SHP77 treated with DMSO at 0.1 percent for 48 hours (cell line): ENCODE data around the gene DPH3.

Experiments used
- DNase-seq: peaks from one replicate; lab custom pipeline; 2025; lab: John Stamatoyannopoulos, UW

DPH3 gene

GRCh38 chr3:16290827-16291196 is 26.1 kb upstream of the DPH3 start:
- DNase-seq: no peak

- DNase-seq: peak; percentile 11
Measured at GRCh38 chr3:16290007-16290826, 25.5 kb upstream of the DPH3 start.

GRCh38 chr3:16289144-16289889 is 24.6 kb upstream of the DPH3 start:
- no peak for DNase-seq

- no peak for DNase-seq
Measured at GRCh38 chr3:16288664-16289063, 23.9 kb upstream of the DPH3 start.

DNA sequence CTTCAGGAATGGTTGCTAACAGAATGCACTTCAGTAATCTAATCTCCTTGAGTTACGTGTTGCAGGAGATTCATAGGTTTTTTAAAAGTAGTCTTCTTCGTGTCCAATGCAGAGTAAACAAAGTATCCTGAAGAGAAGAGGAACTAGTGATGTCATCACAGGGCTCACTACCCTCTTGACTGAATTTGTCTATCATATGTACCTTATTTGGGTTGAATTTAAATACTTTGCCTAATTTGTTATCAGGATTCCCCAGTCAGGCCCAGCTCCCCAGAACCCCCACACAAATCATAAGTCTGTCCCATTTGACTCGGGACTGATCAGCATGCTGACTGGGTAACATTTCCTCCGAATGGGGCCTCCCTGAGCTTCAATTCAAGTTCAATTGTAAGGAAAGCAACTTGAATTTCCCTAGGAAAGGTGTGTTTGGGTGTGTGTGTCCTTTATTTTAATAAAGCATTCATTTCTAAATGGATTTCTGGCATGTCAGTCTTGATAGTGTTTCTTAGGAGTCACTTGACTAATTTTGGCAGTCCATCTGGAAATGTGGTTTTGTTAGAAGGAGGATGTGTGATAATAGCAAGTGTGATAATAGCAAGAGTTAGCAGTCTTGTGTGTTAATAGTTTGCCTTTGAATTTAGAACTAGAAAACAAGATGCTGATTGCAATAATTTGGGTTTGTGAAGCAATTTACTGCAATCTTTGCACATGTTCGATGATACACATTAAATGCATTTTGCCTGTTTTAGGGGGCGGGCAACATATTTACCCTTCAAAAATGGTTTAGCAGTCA is 22.2 kb upstream of the DPH3 start:
- no peak for DNase-seq

DNA sequence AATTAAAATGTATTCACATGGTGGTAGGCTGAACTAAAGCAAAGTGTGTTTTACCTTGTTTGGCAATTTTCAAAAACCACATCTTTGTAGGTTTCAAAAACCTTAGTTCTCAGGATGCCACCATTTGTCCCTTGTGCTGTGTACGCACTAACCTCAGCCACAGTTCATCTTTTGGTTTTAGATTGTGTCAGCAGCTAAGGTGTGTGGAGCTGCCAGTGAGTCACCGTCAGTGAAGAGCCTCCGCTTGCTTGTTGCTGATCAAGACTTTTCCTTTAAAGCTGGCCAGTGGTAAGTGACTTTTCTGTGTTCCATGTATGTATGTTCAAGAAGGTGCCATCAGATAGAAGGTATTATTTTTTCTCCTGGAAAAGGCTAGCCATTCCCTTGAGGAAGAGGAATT is 21.4 kb upstream of the DPH3 start:
- no peak for DNase-seq

- DNase-seq: no peak
Measured at GRCh38 chr3:16284633-16285032, 19.9 kb upstream of the DPH3 start.

DNA sequence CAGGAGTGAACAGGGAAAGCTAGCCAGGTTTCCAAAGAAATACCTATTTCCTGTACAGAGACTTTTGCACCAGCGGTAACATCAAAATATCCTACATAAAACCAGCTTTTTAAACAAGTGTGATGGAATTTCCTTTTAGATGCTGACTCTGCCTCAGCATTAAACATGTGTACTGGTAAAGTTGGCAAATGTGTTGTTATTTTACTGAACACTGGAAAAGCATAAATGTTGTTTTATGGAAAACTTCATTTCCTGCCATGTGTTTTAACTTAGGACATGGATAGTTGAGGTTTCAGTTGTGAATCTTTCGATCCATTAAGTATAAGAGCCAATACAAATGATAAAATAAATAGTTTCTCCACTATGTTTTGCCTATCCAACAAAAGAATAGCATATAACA is 15.9 kb upstream of the DPH3 start:
- no peak for DNase-seq

DNA sequence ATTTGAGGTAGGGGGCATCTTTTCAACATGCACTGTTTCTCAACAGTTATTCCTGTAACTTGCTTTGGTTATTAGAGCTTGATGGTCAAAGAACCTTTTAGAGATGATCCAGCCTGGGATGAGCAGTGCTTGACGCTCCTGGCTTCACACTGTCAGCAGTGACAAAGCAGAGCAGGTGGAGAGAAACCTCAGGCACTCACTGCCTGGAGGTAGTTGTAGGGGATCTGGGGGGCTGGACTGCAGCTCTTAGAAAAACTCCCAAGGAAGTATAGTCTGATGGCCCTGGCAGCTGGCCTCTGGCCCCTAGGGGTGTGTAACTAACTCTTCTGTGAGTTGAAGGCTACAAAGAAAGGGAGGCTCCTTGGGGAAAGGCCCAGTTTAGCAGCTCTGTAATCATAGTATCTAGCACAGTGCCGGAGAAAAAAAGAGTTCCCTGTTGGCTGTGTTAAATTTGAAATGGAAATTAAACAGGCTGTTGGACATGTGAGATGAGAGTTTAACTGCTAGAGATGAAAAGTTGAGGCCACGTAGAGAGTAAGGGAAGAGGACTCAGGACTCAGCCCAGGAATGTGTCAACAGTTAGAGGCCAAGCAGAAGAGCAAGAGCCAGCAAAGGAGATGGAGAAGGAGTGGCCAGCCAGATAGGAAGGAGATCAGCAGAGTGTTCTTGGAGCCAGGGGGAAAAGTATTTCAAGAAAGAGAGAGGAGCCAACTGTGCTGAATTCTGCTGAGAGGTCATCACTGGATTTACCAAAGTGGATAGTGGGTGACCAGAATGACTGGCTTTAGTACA is 14.5 kb upstream of the DPH3 start:
- DNase-seq: no peak

DNA sequence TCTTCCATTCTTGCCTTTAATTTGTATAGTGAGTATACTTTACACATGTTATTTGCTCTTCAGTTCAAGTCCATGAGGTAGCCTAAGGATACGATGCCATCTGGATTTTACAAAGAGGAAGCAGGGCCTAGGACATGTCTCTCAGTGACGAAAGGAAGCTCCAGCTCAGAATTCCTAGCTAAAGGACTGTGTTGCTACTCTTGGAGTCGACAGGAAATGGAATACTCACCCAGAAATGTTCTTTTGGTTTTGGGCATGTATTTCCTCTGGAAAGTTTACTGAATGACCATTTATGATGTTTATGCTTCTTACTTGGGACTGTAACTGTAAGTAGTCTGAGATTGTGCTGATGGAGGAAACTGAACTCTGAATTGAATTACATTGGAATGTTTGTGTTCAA is 12.7 kb upstream of the DPH3 start:
- no peak for DNase-seq

- no peak for DNase-seq
Measured at GRCh38 chr3:16273867-16274266, 9.1 kb upstream of the DPH3 start.

GRCh38 chr3:16272588-16272987 is 7.8 kb upstream of the DPH3 start:
- DNase-seq: no peak

GRCh38 chr3:16270855-16271254 is 6.1 kb upstream of the DPH3 start:
- no peak for DNase-seq

DNA sequence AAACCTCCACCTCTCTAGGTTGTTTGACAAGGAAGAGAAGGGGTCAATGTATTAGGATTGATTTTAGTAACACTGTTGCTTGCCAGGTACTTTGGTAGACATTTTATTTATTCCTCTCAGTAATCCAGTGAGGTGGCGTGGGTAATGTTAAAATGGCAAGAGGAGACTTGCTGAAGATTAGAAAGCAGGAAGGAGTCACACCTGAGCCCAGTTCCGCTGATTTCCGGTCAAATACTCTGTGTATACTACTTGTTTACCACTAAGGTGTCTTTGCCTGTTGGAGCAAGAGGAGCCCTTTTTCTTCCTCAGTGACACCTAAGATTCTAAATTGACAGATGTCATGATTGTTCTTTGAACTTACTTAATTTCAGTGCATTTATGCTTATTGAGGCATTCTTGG is 2.0 kb upstream of the DPH3 start:
- DNase-seq: no peak

DNA sequence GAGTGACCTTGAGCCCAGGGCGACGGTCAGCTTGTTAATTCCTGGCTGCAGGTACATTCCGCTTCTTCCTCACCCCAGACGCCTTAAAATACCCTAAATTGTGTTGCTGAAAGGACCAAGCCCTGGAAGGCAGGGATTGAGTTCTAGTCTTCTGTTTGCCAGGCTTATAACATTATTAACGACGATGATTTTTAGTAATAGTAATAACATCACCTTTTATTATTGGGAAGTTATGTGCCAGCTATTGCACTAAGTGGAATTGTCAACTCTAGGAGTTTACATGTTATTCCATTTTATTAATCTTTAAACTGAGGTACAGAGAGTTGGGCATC is 678 bp upstream of the DPH3 start:
- no peak for DNase-seq

- no peak for DNase-seq
Measured at GRCh38 chr3:16264174-16264707, 502 bp downstream of the DPH3 start.

- DNase-seq: no peak
Measured at GRCh38 chr3:16262174-16262573, 2.6 kb downstream of the DPH3 start.

GRCh38 chr3:16260046-16260445 is 4.7 kb downstream of the DPH3 start:
- no peak for DNase-seq

GRCh38 chr3:16258866-16259265 is 5.9 kb downstream of the DPH3 start:
- no peak for DNase-seq

DNA sequence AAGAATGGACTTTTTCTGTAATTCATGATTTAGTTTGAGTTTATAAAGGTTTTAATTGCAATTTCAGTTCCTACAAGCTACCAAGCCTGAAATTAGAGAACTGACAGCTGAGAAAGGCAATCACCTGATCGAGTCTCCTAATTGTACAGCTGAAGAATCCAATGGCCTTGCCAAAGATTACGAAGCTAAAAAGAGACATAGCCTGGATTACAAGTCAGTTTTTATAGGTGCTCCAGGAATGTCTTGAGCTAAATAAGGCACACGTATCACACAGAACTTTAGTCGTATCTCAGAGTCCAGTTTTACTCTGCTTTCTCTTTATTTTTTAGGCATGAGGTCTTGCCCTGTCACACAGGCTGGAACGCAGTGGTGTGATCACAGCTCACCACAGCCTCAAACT is 6.6 kb downstream of the DPH3 start:
- DNase-seq: no peak

DNA sequence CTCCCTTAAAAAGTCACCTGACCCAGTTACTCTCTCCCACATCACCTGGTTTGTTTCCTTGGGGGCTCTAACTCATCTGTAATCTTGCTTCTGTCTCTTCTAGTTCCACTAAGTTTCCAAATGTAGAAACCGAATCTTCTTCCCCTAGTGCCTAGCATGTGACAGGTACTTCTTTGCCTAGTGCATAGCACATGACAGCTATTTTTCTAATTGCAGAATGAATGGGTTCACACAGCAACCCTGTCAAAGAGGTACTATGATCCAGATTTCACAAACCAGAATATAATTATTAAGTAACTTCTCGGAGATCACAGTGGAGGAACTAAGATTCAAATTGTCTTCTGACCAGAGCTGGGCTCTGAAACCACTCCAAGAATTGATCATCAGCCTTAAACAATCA is 7.4 kb downstream of the DPH3 start:
- no peak for DNase-seq

DNA sequence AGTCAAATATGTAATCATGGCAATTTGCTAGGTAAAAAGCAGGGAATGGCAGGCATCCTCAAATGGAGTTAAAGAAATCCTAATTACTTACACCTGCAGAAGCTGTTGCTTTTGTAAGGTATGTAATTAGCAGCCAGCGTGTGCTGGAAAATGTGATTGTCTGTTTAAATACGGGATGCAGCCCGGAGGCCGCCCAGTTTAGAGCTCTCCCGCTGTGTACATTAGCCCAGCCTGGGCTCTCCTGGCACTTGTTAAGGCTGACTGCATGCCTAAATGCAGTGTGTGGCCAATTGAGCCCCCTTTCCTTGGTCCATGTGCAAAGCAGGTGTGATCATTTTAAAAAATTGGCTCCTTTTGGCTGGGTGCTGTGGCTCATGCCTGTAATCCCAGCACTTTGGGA is 9.0 kb downstream of the DPH3 start:
- no peak for DNase-seq
